Measurements from ENCODE around the gene ALG3. TPM values are rescaled to one million over a fixed set of nuclear protein-coding genes. Genes with fewer than 3 reads are reported as not detected.
"Not testable (repeated sequence)": the region's sequence is repeated elsewhere in the genome, so short reads cannot be mapped to it uniquely, and the experiment has no call there.

Gene ALG3
- total RNA-seq, 4 donors from 2014 or later = 45.8 to 63.9 (median 54.6) TPM

DNA sequence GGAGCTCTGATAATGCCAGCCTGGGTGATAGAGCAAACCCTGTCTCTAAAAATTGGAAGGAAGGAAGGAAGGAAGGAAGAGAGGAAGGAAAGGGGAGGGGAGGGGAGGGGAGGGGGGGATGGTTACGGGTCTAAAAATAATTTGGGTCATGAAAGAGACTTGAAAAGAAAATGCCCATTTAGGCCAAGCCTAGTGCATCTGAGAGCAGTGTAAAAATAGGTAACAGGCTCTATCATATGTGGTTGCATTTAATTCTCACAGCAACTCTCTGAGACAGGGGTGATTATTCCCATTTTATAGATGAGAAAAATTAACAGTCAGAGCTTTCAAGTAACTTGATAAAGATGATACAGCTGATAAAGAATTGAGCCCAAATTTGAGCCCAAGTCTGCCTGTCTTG is 23.5 kb upstream of the ALG3 start:
- no peak overlapping the region for H3K4me3 ChIP-seq
- H3K27ac ChIP-seq = no peak overlapping the region
- H3K27me3 ChIP-seq = peaks cover 0 to 78% (median 8%) of the 10 kb centered on the region in 4 donors
- DNase-seq = no peak
- intact Hi-C loops (cut with DNase I) = no loop called here
- peaks cover 0 to 10% (median 0%) of the 10 kb centered on the region in 3 donors for H3K4me1 ChIP-seq
- H3K36me3 ChIP-seq = no peaks in the 10 kb centered on the region
- TF ChIP-seq, protein P1, sequence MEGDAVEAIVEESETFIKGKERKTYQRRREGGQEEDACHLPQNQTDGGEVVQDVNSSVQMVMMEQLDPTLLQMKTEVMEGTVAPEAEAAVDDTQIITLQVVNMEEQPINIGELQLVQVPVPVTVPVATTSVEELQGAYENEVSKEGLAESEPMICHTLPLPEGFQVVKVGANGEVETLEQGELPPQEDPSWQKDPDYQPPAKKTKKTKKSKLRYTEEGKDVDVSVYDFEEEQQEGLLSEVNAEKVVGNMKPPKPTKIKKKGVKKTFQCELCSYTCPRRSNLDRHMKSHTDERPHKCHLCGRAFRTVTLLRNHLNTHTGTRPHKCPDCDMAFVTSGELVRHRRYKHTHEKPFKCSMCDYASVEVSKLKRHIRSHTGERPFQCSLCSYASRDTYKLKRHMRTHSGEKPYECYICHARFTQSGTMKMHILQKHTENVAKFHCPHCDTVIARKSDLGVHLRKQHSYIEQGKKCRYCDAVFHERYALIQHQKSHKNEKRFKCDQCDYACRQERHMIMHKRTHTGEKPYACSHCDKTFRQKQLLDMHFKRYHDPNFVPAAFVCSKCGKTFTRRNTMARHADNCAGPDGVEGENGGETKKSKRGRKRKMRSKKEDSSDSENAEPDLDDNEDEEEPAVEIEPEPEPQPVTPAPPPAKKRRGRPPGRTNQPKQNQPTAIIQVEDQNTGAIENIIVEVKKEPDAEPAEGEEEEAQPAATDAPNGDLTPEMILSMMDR (IDR thresholded peaks at IDR 0.05) = no peak
- TF ChIP-seq POLR2A (IDR thresholded peaks at IDR 0.05) = no peak
- H3K9me3 ChIP-seq = no peaks in the 10 kb centered on the region
- 47% methylated on average over 1 of the region's 1 CpG for WGBS, 2 donors

DNA sequence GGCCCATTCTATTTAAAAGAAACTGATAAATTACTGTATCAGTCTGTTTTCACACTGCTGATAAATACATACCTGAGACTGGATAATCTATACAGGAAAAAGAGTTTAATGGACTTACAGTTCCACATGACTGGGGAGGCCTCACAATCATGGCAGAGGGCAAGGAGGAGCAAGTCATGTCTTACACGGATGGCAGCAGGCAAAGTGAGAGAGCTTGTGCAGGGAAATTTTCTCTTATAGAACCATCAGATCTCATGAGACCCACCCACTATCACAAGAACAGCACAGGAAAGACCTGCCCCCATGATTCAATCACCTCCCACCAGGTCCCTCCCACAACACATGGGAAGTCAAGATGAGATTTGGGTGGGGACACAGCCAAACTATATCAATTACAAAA is 18.5 kb upstream of the ALG3 start:
- H3K27ac ChIP-seq; H3K9me3 ChIP-seq; H3K36me3 ChIP-seq; DNase-seq; H3K4me1 ChIP-seq; H3K4me3 ChIP-seq; intact Hi-C loops (cut with DNase I): not testable (repeated sequence)
- peaks cover 6 to 84% (median 8%) of the 10 kb centered on the region in 4 donors for H3K27me3 ChIP-seq
- WGBS, 2 donors = 70 to 93% methylated on average over 1 of the region's 1 CpG

DNA sequence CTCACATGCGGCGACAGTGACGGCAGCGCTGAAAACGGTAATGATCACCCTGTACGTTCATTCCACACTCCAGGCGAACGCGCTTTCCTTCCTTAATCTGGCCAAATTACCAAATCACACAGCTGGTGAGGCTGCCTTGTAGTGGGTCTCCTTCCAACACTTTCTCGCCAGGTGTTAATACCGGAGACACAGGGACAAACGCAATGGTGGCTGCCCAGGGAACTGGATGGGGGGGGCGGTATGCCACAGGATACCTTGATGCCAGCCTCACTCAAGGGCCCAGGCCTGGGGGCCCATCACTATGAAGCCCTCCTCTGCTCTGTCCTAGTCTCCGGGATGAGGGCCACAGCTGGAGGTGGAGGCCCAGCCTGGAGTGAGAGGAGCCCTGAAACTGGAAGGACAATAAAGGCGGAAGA is 14.0 kb upstream of the ALG3 start:
- DNase-seq = no peak
- Histone ChIP-seq H3K27me3 (peaks cover 17 to 94% (median 21%) of the 10 kb centered on the region in 4 donors), H3K36me3 (peaks cover 0 to 15% (median 4%) of the 10 kb centered on the region in 3 donors), H3K27ac (no peak overlapping the region), H3K4me3 (peak overlapping the region in 1 of 4 donors; percentile 70), H3K9me3 (no peaks in the 10 kb centered on the region), H3K4me1 (peaks cover 23 to 37% (median 31%) of the 10 kb centered on the region in 3 donors)
- intact Hi-C loops (cut with DNase I) = no loop called here
- TF ChIP-seq POLR2A (IDR thresholded peaks at IDR 0.05) = no peak
- TF ChIP-seq, protein P1 (IDR thresholded peaks at IDR 0.05) = no peak
- WGBS, 2 donors = 19 to 86% methylated on average over 1 to 7 of the region's 15 CpGs

DNA sequence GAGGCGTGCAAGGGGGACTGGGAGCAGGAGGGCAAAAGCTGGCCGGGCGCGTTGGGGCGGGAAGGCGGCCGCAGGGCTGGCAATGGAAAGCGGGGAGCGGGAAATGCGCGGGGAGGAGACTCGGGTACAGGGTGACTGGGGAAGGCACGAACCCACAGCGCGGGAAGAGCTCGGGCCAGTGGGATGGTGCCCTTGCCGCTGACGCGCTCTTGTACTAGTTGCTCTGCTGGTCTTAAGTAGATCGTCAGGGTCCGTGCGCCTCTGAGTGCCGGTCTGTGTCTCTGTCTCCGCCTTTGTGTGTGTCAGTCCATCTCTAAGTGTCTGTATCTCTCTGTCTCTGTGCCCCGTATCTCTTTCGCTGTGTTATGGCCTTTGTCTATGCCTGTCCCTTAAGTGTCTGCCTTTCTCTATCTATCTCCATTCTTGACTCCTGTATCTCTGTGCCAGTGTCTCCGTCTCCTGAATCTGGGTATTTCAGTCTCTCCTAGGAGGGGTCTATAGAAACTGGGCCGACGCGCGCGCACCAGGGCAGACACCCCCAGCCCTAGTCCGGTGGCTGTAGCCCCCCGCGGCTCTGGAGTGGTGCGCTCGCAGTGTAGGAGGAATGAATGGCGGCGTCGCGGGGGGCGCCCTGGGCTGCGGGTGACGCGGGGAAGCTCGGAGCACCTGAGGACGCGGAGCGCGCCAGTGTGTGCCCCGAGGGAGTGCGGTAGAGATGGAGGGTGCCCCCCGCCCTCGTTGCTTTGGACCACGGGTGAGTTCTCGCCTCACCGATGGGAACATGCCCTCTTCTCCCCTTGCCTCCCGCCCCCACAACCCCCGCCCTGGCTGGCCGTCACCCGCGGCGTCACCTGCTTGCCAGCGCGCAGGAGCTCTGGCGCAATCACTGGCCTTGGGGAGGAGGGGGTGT is 13.3 kb upstream of the ALG3 start:
- WGBS, 2 donors = 1 to 2% methylated on average over 25 to 32 of the region's 66 CpGs
- no peak for DNase-seq
- intact Hi-C loops (cut with DNase I) = no loop called here

DNA sequence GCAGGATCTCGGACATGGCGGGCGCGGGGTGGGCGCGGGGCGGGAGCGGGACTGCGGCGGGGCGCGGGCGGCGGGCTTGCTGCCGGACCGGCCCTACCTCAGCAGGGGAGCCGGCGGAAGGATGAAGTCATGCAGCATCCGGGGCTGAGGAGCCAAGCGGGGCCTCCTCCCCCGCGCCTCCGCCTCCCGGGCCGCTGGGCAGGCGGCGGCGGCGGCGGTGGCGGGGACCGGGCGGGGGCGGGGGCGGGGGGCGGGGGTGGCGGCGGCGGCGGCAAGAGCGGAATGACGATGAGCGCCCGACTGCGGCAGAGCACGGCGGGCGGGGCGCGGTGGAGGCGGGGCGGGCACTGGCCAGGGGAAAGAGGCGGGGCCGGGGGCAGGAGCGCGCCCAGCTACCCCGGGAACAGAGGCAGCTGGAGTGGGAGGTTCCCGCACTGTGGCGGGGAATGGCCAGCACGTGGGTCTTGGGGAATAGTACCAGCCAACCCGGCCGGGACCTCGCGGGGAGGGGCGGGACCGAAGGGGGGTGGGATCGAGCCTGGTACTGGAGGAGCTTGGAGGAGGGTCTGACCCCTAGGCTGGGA is 12.6 kb upstream of the ALG3 start, which contains the start of gene CAMK2N2:
CAMK2N2 (minus strand) TSS at position 284 of the 584 bp plus-strand sequence; CDS start at position 16, 268 bp downstream.
- H3K27me3 ChIP-seq = peaks cover 17 to 83% (median 21%) of the 10 kb centered on the region in 4 donors
- intact Hi-C loops (cut with DNase I) = no loop called here

More for the DNA sequence above, 13.3 kb upstream of the ALG3 start:
- Histone ChIP-seq H3K36me3 (peaks cover 0 to 16% (median 4%) of the 10 kb centered on the region in 3 donors), H3K27ac (no peak overlapping the region), H3K27me3 (peaks cover 17 to 91% (median 21%) of the 10 kb centered on the region in 4 donors), H3K4me1 (peaks cover 23 to 37% (median 31%) of the 10 kb centered on the region in 3 donors), H3K9me3 (no peaks in the 10 kb centered on the region), H3K4me3 (peak overlapping the region; percentile 35 to 70 (median 46))
- no peak for TF ChIP-seq POLR2A (IDR thresholded peaks at IDR 0.05)
- TF ChIP-seq, protein P1 (IDR thresholded peaks at IDR 0.05) = no peak

More for the DNA sequence above, 12.6 kb upstream of the ALG3 start, which contains the start of gene CAMK2N2:
- H3K27ac ChIP-seq = no peak within 1 kb of the TSS
- no peak for DNase-seq
- H3K4me3 ChIP-seq = peak within 1 kb of the TSS; percentile 35 to 70 (median 46)
- TF ChIP-seq, protein P1 (IDR thresholded peaks at IDR 0.05) = no peak
- no peak for TF ChIP-seq POLR2A (IDR thresholded peaks at IDR 0.05)
- WGBS, 2 donors = 0% methylated on average over 5 to 18 of the region's 67 CpGs
- H3K4me1 ChIP-seq = peaks cover 23 to 37% (median 31%) of the 10 kb centered on the region in 3 donors
- peaks cover 0 to 16% (median 4%) of the 10 kb centered on the region in 3 donors for H3K36me3 ChIP-seq
- H3K9me3 ChIP-seq = no peaks in the 10 kb centered on the region

Measured in esophagus squamous epithelium (tissue), 5 donors.